H9 (cell line): ENCODE measurements around the gene RNF224. TPM values are rescaled to one million over a fixed set of nuclear protein-coding genes. Genes with fewer than 3 reads are reported as not detected.

Experiments used
- DNase-seq: peaks from one replicate; pipeline ENCODE4 v3.0.0-alpha.2; 2017
- H2AFZ ChIP-seq: one replicate; pipeline ENCODE4 v1.6.1; 2013; ENCODE audit warnings: mild to moderate bottlenecking, low read length, control low read depth, moderate library complexity
- H2AK5ac ChIP-seq: 2 replicates; pipeline ENCODE4 v1.6.1; 2013; ENCODE audit warnings: low read length, control low read depth, mixed read lengths; ENCODE audit not compliant: insufficient read length
- H2BK120ac ChIP-seq: one replicate; pipeline ENCODE4 v1.6.1; 2013; ENCODE audit warnings: low read depth, mild to moderate bottlenecking, low read length, control low read depth, inconsistent platforms; ENCODE audit not compliant: poor library complexity, severe bottlenecking
- H2BK12ac ChIP-seq: 2 replicates; pipeline ENCODE4 v1.6.1; 2013; ENCODE audit warnings: low read length, control low read depth, mixed read lengths, low read depth; ENCODE audit not compliant: insufficient read length
- H2BK15ac ChIP-seq: 2 replicates; pipeline ENCODE4 v1.6.1; 2013; ENCODE audit warnings: low read depth, low read length, control low read depth
- H2BK20ac ChIP-seq: one replicate; pipeline ENCODE4 v1.6.1; 2013; ENCODE audit warnings: low read depth, mild to moderate bottlenecking, low read length, control low read depth, inconsistent platforms; ENCODE audit not compliant: poor library complexity, severe bottlenecking
- H2BK5ac ChIP-seq: 2 replicates; pipeline ENCODE4 v1.6.1; 2013; ENCODE audit warnings: low read length, control low read depth, mixed read lengths; ENCODE audit not compliant: insufficient read length
- H3K14ac ChIP-seq: 2 replicates; pipeline ENCODE4 v1.6.1; 2013; ENCODE audit warnings: low read length, control low read depth; ENCODE audit not compliant: insufficient read depth
- H3K18ac ChIP-seq: 2 replicates; pipeline ENCODE4 v1.6.1; 2013; ENCODE audit warnings: low read depth, mild to moderate bottlenecking, mixed read lengths, low read length, control low read depth; ENCODE audit not compliant: insufficient read length
- H3K23ac ChIP-seq: 2 replicates; pipeline ENCODE4 v1.6.1; 2013; ENCODE audit warnings: low read length, control low read depth, mixed read lengths, low read depth; ENCODE audit not compliant: insufficient read length
- H3K23me2 ChIP-seq: 2 replicates; pipeline ENCODE4 v1.6.1; 2013; ENCODE audit warnings: low read depth, mild to moderate bottlenecking, mixed read lengths, low read length, control low read depth; ENCODE audit not compliant: insufficient read length, poor library complexity, severe bottlenecking
- H3K27ac ChIP-seq: 2 replicates; pipeline ENCODE4 v1.5.1; 2013; ENCODE audit warnings: low read length, control low read depth, mixed read lengths, low read depth; ENCODE audit not compliant: insufficient read length
- H3K27me3 ChIP-seq: 2 replicates; pipeline ENCODE4 v1.6.1; 2013; ENCODE audit warnings: low read length, control low read depth, inconsistent platforms; ENCODE audit not compliant: insufficient read depth
- H3K4ac ChIP-seq: 2 replicates; pipeline ENCODE4 v1.6.1; 2013; ENCODE audit warnings: low read depth, mild to moderate bottlenecking, control low read depth, inconsistent platforms, low read length, moderate library complexity
- H3K4me1 ChIP-seq: 2 replicates; pipeline ENCODE4 v1.6.1; 2013; ENCODE audit warnings: low read length, control low read depth, inconsistent platforms; ENCODE audit not compliant: insufficient read depth
- H3K4me2 ChIP-seq: 2 replicates; pipeline ENCODE4 v1.6.1; 2013; ENCODE audit warnings: low read length, control low read depth, mixed read lengths; ENCODE audit not compliant: insufficient read length, insufficient read depth
- H3K56ac ChIP-seq: 2 replicates; pipeline ENCODE4 v1.6.1; 2013; ENCODE audit warnings: low read depth, mild to moderate bottlenecking, mixed read lengths, low read length, control low read depth; ENCODE audit not compliant: insufficient read length
- H3K79me1 ChIP-seq: 2 replicates; pipeline ENCODE4 v1.6.1; 2013; ENCODE audit warnings: low read depth, mild to moderate bottlenecking, moderate library complexity, low read length, control low read depth, inconsistent platforms; ENCODE audit not compliant: insufficient read depth, poor library complexity, severe bottlenecking
- H3K79me2 ChIP-seq: 2 replicates; pipeline ENCODE4 v1.6.1; 2013; ENCODE audit warnings: low read length, control low read depth, inconsistent platforms; ENCODE audit not compliant: insufficient read depth
- H3K9ac ChIP-seq: 2 replicates; pipeline ENCODE4 v1.6.1; 2013; ENCODE audit warnings: low read length, control low read depth, mixed read lengths; ENCODE audit not compliant: insufficient read length; ENCODE audit errors: extremely low read depth
- H3K9me3 ChIP-seq: one replicate; pipeline ENCODE4 v1.6.1; 2013; ENCODE audit warnings: low read depth, low read length, inconsistent platforms; ENCODE audit not compliant: control insufficient read depth
- H3T11ph ChIP-seq: one replicate; pipeline ENCODE4 v1.6.1; 2013; ENCODE audit warnings: mild to moderate bottlenecking, low read length, control low read depth, inconsistent platforms
- H4K20me1 ChIP-seq: one replicate; pipeline ENCODE4 v1.6.1; 2013; ENCODE audit not compliant: control insufficient read depth, insufficient read length, insufficient read depth
- H4K5ac ChIP-seq: 2 replicates; pipeline ENCODE4 v1.6.1; 2013; ENCODE audit warnings: low read depth, mild to moderate bottlenecking, mixed read lengths, low read length, control low read depth; ENCODE audit not compliant: insufficient read length
- H4K8ac ChIP-seq: replicated peaks from 2 replicates; pipeline ENCODE4 v1.6.1; 2013; ENCODE audit warnings: low read length, control low read depth, mixed read lengths, low read depth; ENCODE audit not compliant: insufficient read length
- H4K91ac ChIP-seq: 2 replicates; pipeline ENCODE4 v1.6.1; 2013; ENCODE audit warnings: low read depth, mild to moderate bottlenecking, moderate library complexity, mixed read lengths, low read length, control low read depth; ENCODE audit not compliant: insufficient read length
- H3K27ac Mint-ChIP-seq, 3 experiments: 2 replicates in 2 of 3; 3 replicates in 1 of 3; pipeline ENCODE4 v1.8.0; 2020 to 2021; ENCODE audit warnings: mixed read lengths in 3 of 3, mild to moderate bottlenecking in 1 of 3, moderate library complexity in 1 of 3
- H3K27me3 Mint-ChIP-seq: 2 replicates; pipeline ENCODE4 v1.8.0; 2021; ENCODE audit warnings: low read depth, mild to moderate bottlenecking, moderate library complexity, mixed read lengths
- H3K36me3 Mint-ChIP-seq, 3 experiments: 2 replicates in 2 of 3; 3 replicates in 1 of 3; pipeline ENCODE4 v1.8.0; 2020 to 2021; ENCODE audit warnings: low read depth in 3 of 3, mixed read lengths in 3 of 3; ENCODE audit not compliant: insufficient read depth in 1 of 3
- H3K4me1 Mint-ChIP-seq, 2 experiments: 2 replicates each; pipeline ENCODE4 v1.8.0; 2020; ENCODE audit warnings: mixed read lengths in 2 of 2
- H3K4me3 Mint-ChIP-seq, 2 experiments: 2 replicates in 1 of 2; 3 replicates in 1 of 2; pipeline ENCODE4 v1.8.0; 2020 to 2021; ENCODE audit warnings: mild to moderate bottlenecking in 2 of 2, mixed read lengths in 2 of 2, moderate library complexity in 1 of 2
- H3K9me3 Mint-ChIP-seq, 2 experiments: 2 replicates in 1 of 2; 3 replicates in 1 of 2; pipeline ENCODE4 v1.8.0; 2020; ENCODE audit warnings: mild to moderate bottlenecking in 2 of 2, mixed read lengths in 2 of 2, moderate library complexity in 1 of 2
- CTCF ChIP-seq: fragments of 200-600 bp; sonication (generic); conservative IDR thresholded peaks from 3 replicates; pipeline ENCODE4 v1.8.0; 2021; ENCODE audit warnings: antibody characterized with exemption, mild to moderate bottlenecking
- WGBS: extraction: QIAGEN DNeasy Blood & Tissue Kit; methylation state at CpG from one replicate; pipeline ENCODE4 v1.1.7; 2013; ENCODE audit warnings: missing lambda C conversion rate, low lambda C conversion rate, mixed read lengths; ENCODE audit not compliant: insufficient read length; ENCODE audit errors: extremely low coverage; 5-methylcytosine and 5-hydroxymethylcytosine counted together
- total RNA-seq: library from RNA; stranded (reverse); gene quantifications from 2 replicates; pipeline ENCODE4 v1.2.1, GENCODE V29; 2021

RNF224 gene
- total RNA-seq, 1 experiment from 2014 or later, result 0.15 TPM

- Mint-ChIP-seq H3K27ac (peak within 1 kb of the TSS; percentile 18 to 82 (median 66); a peak in 1 of 7 replicates), H3K4me3 (peak within 1 kb of the TSS; percentile 78 to 88), H3K36me3 (peaks cover 0 to 6% (median 0%) of the 10 kb centered on the region in 3 experiments; a peak in 4 of 7 replicates), H3K9me3 (no peaks in the 10 kb centered on the region), H3K27me3 (peaks cover 2% of the 10 kb centered on the region; the same call in 1 of the 2 replicates), H3K4me1 (peaks cover 14 to 31% of the 10 kb centered on the region in 2 experiments)
- peak within 1 kb of the TSS; percentile 67 for H3K9ac ChIP-seq
- H4K5ac ChIP-seq, result no peak within 1 kb of the TSS
- no peak within 1 kb of the TSS for H2BK12ac ChIP-seq
- no peaks in the 10 kb centered on the region for H4K20me1 ChIP-seq
- H3K9me3 ChIP-seq, result no peaks in the 10 kb centered on the region
- peak within 1 kb of the TSS; percentile 52 for H3K18ac ChIP-seq
- H3K14ac ChIP-seq, result peak within 1 kb of the TSS; percentile 86; the same call in 1 of the 2 replicates
- H2AFZ ChIP-seq, result no peak within 1 kb of the TSS
- no peak within 1 kb of the TSS for H4K8ac ChIP-seq
- WGBS, result no CpG with 5 or more reads among the region's 118 CpGs
- H4K91ac ChIP-seq, result no peak within 1 kb of the TSS
- no peak within 1 kb of the TSS for H3K4ac ChIP-seq
- no peak within 1 kb of the TSS for H2BK5ac ChIP-seq
- no peak within 1 kb of the TSS for H3K27ac ChIP-seq
- H2BK15ac ChIP-seq, result no peak within 1 kb of the TSS
- no peak within 1 kb of the TSS for H3K56ac ChIP-seq
- DNase-seq, result peak; percentile 99
- no peak within 1 kb of the TSS for H3K23ac ChIP-seq
- H2AK5ac ChIP-seq, result no peak within 1 kb of the TSS
- H3K79me1 ChIP-seq, result peaks cover 13% of the 10 kb centered on the region
- H2BK20ac ChIP-seq, result no peak within 1 kb of the TSS
- no peaks in the 10 kb centered on the region for H3K27me3 ChIP-seq
- peaks cover 6% of the 10 kb centered on the region; the same call in 1 of the 2 replicates for H3K79me2 ChIP-seq
- no peak within 1 kb of the TSS for H2BK120ac ChIP-seq
- TF ChIP-seq CTCF, result no peak
- H3K23me2 ChIP-seq, result peaks cover 8% of the 10 kb centered on the region
- peak within 1 kb of the TSS; percentile 65 for H3K4me2 ChIP-seq
- H3K4me1 ChIP-seq, result no peaks in the 10 kb centered on the region; the same call in 1 of the 2 replicates
- no peak within 1 kb of the TSS for H3T11ph ChIP-seq
These were observed 26.7 kb upstream of the RNF224 start, which contains the start of gene TPRN for GRCh38 chr9:137200311-137201204. TPRN (minus strand) TSS chr9:137200741; CDS start chr9:137200711, 30 bp downstream.
